K562 (cell line): ENCODE measurements around the gene PHACTR3. TPM values are rescaled to one million over a fixed set of nuclear protein-coding genes. Genes with fewer than 3 reads are reported as not detected.

Experiments used
- ATAC-seq: fragments of 200-7000 bp; cut with Tn5 transposase; 3 replicates; pipeline ENCODE4 v1.9.1; 2020; ENCODE audit warnings: moderate library complexity
- BruUV-seq: library from RNA; stranded (reverse); fragments of 400-500 nt; replicated peaks from 2 replicates; lab custom pipeline; 2021; lab: Mats Ljungman, UMichigan
- CTCF ChIA-PET: fragments of 300-600 bp; formaldehyde crosslinking; extraction: SDS; loops from one replicate; lab custom pipeline; 2021; ENCODE audit warnings: low intra/inter-chr PET ratio; lab: Yijun Ruan, JAX
- POLR2A ChIA-PET: fragments of 300-600, 350-650 bp; sonication (Branson Sonifier 250); formaldehyde crosslinking; extraction: SDS; loops from one replicate; lab custom pipeline; 2021; ENCODE audit warnings: antibody characterized with exemption, inconsistent platforms; lab: Yijun Ruan, JAX
- DNase-seq, 4 experiments: peaks; one replicate each; pipeline versions ENCODE4 v3.0.0 to v3.0.0-alpha.2; 2011 to 2018; ENCODE audit warnings: low spot score in 3 of 4, mixed read lengths in 3 of 4; ENCODE audit errors: extremely low read depth in 1 of 4
- FAIRE-seq: peaks from 2 replicates; lab custom pipeline; 2011; peaks lifted over from hg19 to GRCh38; lab: Jason Lieb, UNC
- H2AFZ ChIP-seq: 2 replicates; pipeline ENCODE4 v1.6.0; 2011; ENCODE audit warnings: low read depth, low read length, control low read depth, inconsistent platforms
- H3K27ac ChIP-seq: fragments of 200-600 bp; 3 replicates; pipeline ENCODE4 v1.8.0; 2011; ENCODE audit warnings: low read depth, mild to moderate bottlenecking, control low read depth, inconsistent platforms, low read length, moderate library complexity, mixed read lengths; ENCODE audit errors: extremely low read depth
- H3K27me3 ChIP-seq, 2 experiments: fragments of 300-600 bp in 1 of 2; 2 replicates in 1 of 2; 3 replicates in 1 of 2; pipeline versions ENCODE4 v1.6.0 to v1.8.0; 2011; ENCODE audit warnings: inconsistent platforms in 2 of 2, low read length in 2 of 2, mild to moderate bottlenecking in 1 of 2, mixed read lengths in 1 of 2, moderate library complexity in 1 of 2; ENCODE audit not compliant: control insufficient read depth in 2 of 2, insufficient read depth in 2 of 2
- H3K36me3 ChIP-seq: fragments of 300-600 bp; 3 replicates; pipeline ENCODE4 v1.8.0; 2011; ENCODE audit warnings: mild to moderate bottlenecking, low read length, inconsistent platforms; ENCODE audit not compliant: control insufficient read depth, insufficient read depth
- H3K4me1 ChIP-seq, 2 experiments: fragments of 200-600 bp in 1 of 2; replicated peaks in 1 of 2; 2 replicates in 1 of 2; 3 replicates in 1 of 2; pipeline versions ENCODE4 v1.5.1 to v1.8.0; 2011; ENCODE audit warnings: inconsistent platforms in 2 of 2, low read length in 2 of 2, mild to moderate bottlenecking in 1 of 2, mixed read lengths in 1 of 2, moderate library complexity in 1 of 2; ENCODE audit not compliant: control insufficient read depth in 2 of 2, insufficient read depth in 2 of 2
- H3K4me2 ChIP-seq: 2 replicates; pipeline ENCODE4 v1.6.1; 2011; ENCODE audit warnings: low read length, control low read depth, inconsistent platforms, mixed read lengths; ENCODE audit not compliant: insufficient read depth
- H3K4me3 ChIP-seq: fragments of 200-600 bp; sonication (generic), shearing (Covaris generic); 2 replicates; pipeline ENCODE4 v1.5.1; 2016; ENCODE audit warnings: control low read depth, inconsistent platforms
- H3K79me2 ChIP-seq: fragments of 200-600 bp; 3 replicates; pipeline ENCODE4 v1.8.0; 2011; ENCODE audit warnings: low read length, inconsistent platforms; ENCODE audit not compliant: control insufficient read depth, insufficient read depth
- H3K9ac ChIP-seq, 2 experiments: 2 replicates each; pipeline versions ENCODE4 v1.6.0 to v1.6.1; 2011; ENCODE audit warnings: low read depth in 2 of 2, low read length in 2 of 2, control low read depth in 1 of 2, inconsistent platforms in 1 of 2, mild to moderate bottlenecking in 1 of 2, mixed read lengths in 1 of 2; ENCODE audit not compliant: insufficient read depth in 1 of 2
- H3K9me1 ChIP-seq: one replicate; pipeline ENCODE4 v1.6.0; 2011; ENCODE audit warnings: inconsistent platforms, mild to moderate bottlenecking, low read length, moderate library complexity; ENCODE audit not compliant: control insufficient read depth, insufficient read depth
- H3K9me3 ChIP-seq: replicated peaks from 2 replicates; pipeline ENCODE4 v1.5.1; 2011; ENCODE audit warnings: low read depth, low read length, inconsistent platforms; ENCODE audit not compliant: control insufficient read depth, insufficient read depth
- H4K20me1 ChIP-seq: replicated peaks from 2 replicates; pipeline ENCODE4 v1.6.1; 2011; ENCODE audit warnings: low read length, inconsistent platforms, mixed read lengths; ENCODE audit not compliant: control insufficient read depth, insufficient read depth
- BHLHE40 ChIP-seq: IDR thresholded peaks from 2 replicates; pipeline ENCODE4 v1.6.1; 2011; ENCODE audit warnings: low read length, improper control_type of control experiment
- HMGN3 ChIP-seq: IDR thresholded peaks from 2 replicates; pipeline ENCODE4 v1.6.1; 2011; ENCODE audit warnings: borderline replicate concordance, low read depth, mild to moderate bottlenecking, mixed read lengths, low read length; ENCODE audit not compliant: insufficient read length; ENCODE audit errors: extremely low read depth
- IRF1 ChIP-seq: sonication (generic); formaldehyde crosslinking; IDR thresholded peaks from 2 replicates; pipeline ENCODE4 v1.8.0; 2022; ENCODE audit warnings: missing genetic modification reagents, mild to moderate bottlenecking, borderline replicate concordance
- NR0B1 ChIP-seq: fragments of 450-650 bp; IDR thresholded peaks from one replicate; pipeline ENCODE4 v1.6.1; 2018; ENCODE audit warnings: mild to moderate bottlenecking, moderate library complexity; ENCODE audit not compliant: partially characterized antibody
- PHB2 ChIP-seq: fragments of 450-650 bp; IDR thresholded peaks from 2 replicates; pipeline ENCODE4 v1.6.1; 2017; ENCODE audit warnings: low read depth
- SLC30A9 ChIP-seq: fragments of 250-450 bp; sonication (Bioruptor Pico); IDR thresholded peaks from 2 replicates; pipeline ENCODE4 v1.8.0; 2022; ENCODE audit warnings: mild to moderate bottlenecking, moderate library complexity
- SMAD1 ChIP-seq: fragments of 150-350 bp; IDR thresholded peaks from 2 replicates; pipeline ENCODE4 v1.6.1; 2014; ENCODE audit warnings: low read length, low read depth; ENCODE audit not compliant: partially characterized antibody
- ZBTB2 ChIP-seq: fragments of 450-650 bp; IDR thresholded peaks from 2 replicates; pipeline ENCODE4 v1.6.1; 2016; ENCODE audit warnings: antibody characterized with exemption
- ZNF778 ChIP-seq: fragments of 450-650 bp; formaldehyde crosslinking; IDR thresholded peaks from 2 replicates; pipeline ENCODE4 v1.4.0; 2020; ENCODE audit warnings: mild to moderate bottlenecking, moderate library complexity
- WGBS: fragments of 100-300 bp; shearing (Covaris generic); methylation state at CpG from one replicate; pipeline ENCODE4 v1.1.6; 2016; ENCODE audit warnings: low coverage, mixed read lengths; ENCODE audit not compliant: insufficient coverage; ENCODE audit errors: missing lambda C conversion rate; 5-methylcytosine and 5-hydroxymethylcytosine counted together
- in situ Hi-C: fragments of 300-500 bp; cut with MboI; formaldehyde crosslinking; loops from 4 replicates; pipeline ENCODE4 v1.15.0; 2018; ENCODE audit warnings: inconsistent platforms, mixed read lengths
- intact Hi-C: fragments of 100-400 bp; cut with micrococcal nuclease; formaldehyde crosslinking; loops from 2 replicates; pipeline ENCODE4 v1.14.2; 2022
- polyA plus RNA-seq, 8 experiments: library from polyadenylated mRNA; depleted of rRNA in 4 of 8; stranded (reverse) in 5 of 8; unstranded in 3 of 8; fragments of >200 nt; fragmentation: Nextera tagmentation in 2 of 8; fragmentation: Illumina TruSeq in 1 of 8; extraction: Ambion mirVana in 2 of 8; extraction: Trizol in 1 of 8; gene quantifications; 2 replicates each; pipeline versions ENCODE4 v1.2.1 to v1.2.3, GENCODE V29; 2011 to 2014; ENCODE audit warnings: inconsistent platforms in 1 of 8, missing spikeins in 1 of 8
- total RNA-seq, 7 experiments: library from RNA; depleted of rRNA in 6 of 7; stranded (reverse); fragments of >200 nt in 6 of 7; fragmentation: Illumina TruSeq in 2 of 7; extraction: Trizol in 2 of 7; gene quantifications; 2 replicates each; pipeline versions ENCODE4 v1.2.1 to v1.2.3, GENCODE V29; 2011 to 2021; ENCODE audit warnings: low replicate concordance in 1 of 7

The PHACTR3 gene
- total and polyA plus RNA-seq, 9 of the 15 experiments (the other 6 are each of a cell fraction or from before 2014, with no cell fraction given) = not detected

GRCh38 chr20:59586613-59587012, 17.7 kb upstream of the PHACTR3 start:
- Histone ChIP-seq H3K4me2 (no peak overlapping the region), H2AFZ (no peak overlapping the region), H3K9me3 (no peaks in the 10 kb centered on the region), H3K4me1 (no peaks in the 10 kb centered on the region), H3K27me3 (peaks cover 13 to 69% of the 10 kb centered on the region in 2 experiments; a peak in 4 of 5 replicates), H3K9ac (no peak overlapping the region), H4K20me1 (no peaks in the 10 kb centered on the region), H3K9me1 (no peaks in the 10 kb centered on the region), H3K27ac (no peak overlapping the region), H3K36me3 (no peaks in the 10 kb centered on the region), H3K4me3 (no peak overlapping the region), H3K79me2 (no peaks in the 10 kb centered on the region)
- in situ Hi-C loops = no loop called here
- TF ChIP-seq SLC30A9 (CRISPR knock-in tag) = no peak
- TF ChIP-seq PHB2 = no peak
- TF ChIP-seq NR0B1 = no peak
- no peak for TF ChIP-seq ZBTB2
- no peak for TF ChIP-seq ZNF778 (CRISPR knock-in tag)
- no peak for TF ChIP-seq IRF1 (CRISPR knock-in tag)
- TF ChIP-seq HMGN3 = no peak
- TF ChIP-seq SMAD1 = no peak
- TF ChIP-seq BHLHE40 = no peak
- intact Hi-C loops = no loop called here
- FAIRE-seq (no peak), DNase-seq (no peak), ATAC-seq (no peak)
- POLR2A ChIA-PET = interaction anchor here (0.7 kb wide), 1 partner anchor 16 kb away, joined by 3 read pairs; no protein-coding TSS in a partner anchor
- WGBS = 0% methylated on average over 6 of the region's 6 CpGs
- no TSS peak for BruUV-seq
- CTCF ChIA-PET = no interaction called here
